Cardiac septum (tissue), 1 donor: ENCODE data around the gene FAM174C. TPM values are rescaled to one million over a fixed set of nuclear protein-coding genes. Genes with fewer than 3 reads are reported as not detected.
"Not testable (repeated sequence)": the region's sequence is repeated elsewhere in the genome, so short reads cannot be mapped to it uniquely, and the experiment has no call there.

ENCODE experiments used
- DNase-seq: peaks from one replicate; pipeline ENCODE4 v3.0.0-alpha.2; 2020; ENCODE audit warnings: low spot score
- intact Hi-C: fragments of 100-400 bp; cut with DNase I; formaldehyde crosslinking; loops from one replicate; pipeline ENCODE4 v1.14.0; 2022
- total RNA-seq: library from RNA; stranded (reverse); fragmentation: NEBNext Ultra II Directional; extraction: Animal tissue kit (Norgen Biotek cat#: 25700); gene quantifications from one replicate; pipeline ENCODE4 v1.2.1, GENCODE V29; 2021
- donor health status: DM: no; HTN: no; CAD: no.

Gene FAM174C
- total RNA-seq, 1 donor from 2014 or later, result 20.0 TPM

GRCh38 chr19:1236576-1236975 is 38.8 kb upstream of the FAM174C start:
- no peak for DNase-seq
- intact Hi-C loops, result no loop called here

- intact Hi-C loops, result no loop called here
- no peak for DNase-seq
Observed at GRCh38 chr19:1237027-1237659, 38.2 kb upstream of the FAM174C start.

DNA sequence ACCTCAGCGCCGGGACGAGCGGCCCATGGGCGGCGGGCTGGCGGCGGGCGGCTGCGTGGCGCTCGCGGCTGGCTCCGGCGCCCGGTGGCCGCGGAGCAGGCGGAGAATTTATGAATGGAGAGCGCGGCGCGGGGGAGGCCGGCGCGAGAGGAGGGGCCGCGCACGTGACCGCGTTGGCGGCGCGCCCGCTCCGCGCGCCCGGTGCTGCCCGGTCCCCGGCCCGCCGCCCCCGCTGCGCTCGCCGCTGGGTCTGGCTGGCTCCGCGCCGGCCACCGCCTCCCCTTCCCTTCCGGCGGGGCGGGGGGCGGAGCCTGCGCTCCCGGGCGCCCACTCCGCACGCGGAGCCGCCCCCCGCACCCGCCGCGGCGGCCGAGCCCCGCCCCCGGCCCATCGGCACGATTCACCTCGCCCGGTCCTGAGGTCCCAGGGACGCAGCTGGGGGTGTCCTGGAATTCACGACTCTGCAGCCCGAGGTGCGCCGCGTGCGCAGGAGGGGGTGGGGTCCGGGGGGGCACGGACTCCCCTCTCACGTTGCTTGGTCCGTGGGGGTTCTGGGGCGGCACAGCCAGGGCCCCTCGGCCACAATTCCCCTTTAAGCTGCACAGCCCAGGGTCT is 37.5 kb upstream of the FAM174C start, which contains the start of gene CBARP:
Gene CBARP (minus strand): TSS at position 252 of the 615 bp plus-strand sequence. CDS start 1,905 bp downstream, outside the sequence.
- intact Hi-C loops, result loop anchor here (2.0 kb wide), 1 partner anchor 17 kb away; no protein-coding TSS in a partner anchor
- no peak for DNase-seq

DNA sequence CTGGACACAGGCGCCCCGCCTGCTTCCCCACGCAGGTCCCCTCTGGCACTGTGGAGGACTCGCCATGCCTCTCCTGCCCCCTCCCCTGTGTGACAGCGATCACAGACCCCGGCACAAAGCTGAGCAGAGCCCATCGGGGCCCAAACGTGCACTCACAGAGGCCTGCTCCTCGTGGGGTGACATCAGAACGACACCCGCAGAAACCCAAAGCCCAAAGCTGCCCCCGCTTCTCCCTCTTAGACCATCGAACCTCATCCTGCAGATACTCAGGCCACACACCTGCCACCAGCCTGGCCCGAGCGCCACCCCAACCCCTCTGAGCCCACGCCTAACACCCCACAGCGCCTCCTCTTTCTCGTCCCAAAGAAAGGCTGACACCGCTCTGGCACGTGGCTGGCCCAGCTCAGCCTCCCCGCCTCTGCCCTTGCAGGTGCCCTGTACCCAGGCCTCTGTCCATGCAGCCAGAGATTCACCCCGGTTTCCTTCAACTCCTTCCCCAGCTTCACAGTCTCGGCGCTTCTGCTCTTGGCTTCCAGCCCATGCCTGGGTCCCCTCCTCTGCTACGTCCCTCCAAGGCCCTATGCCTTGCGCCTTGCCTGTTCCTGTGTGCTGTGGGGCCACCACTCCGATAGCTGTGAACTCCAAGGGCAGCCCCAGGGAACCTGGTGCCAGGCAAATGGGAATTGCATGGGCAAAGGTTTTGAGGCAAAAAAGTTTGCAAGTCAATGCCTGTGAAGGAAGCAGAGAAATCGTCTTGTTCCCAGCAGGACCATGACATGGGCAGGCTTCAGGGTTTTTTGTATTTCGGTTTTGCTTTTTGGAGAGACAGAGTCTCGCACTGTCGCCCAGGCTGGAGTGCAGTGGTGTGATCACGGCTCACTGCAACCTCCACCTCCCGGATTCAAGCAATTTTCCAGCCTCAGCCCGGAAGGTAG is 36.7 kb upstream of the FAM174C start:
- DNase-seq, result no peak
- intact Hi-C loops, result loop anchor here (2.0 kb wide), 1 partner anchor 18 kb away; no protein-coding TSS in a partner anchor

- DNase-seq, result no peak
- intact Hi-C loops, result loop anchor here (2.0 kb wide), 1 partner anchor 19 kb away; no protein-coding TSS in a partner anchor
Observed at GRCh38 chr19:1239420-1239795, 35.9 kb upstream of the FAM174C start.

DNA sequence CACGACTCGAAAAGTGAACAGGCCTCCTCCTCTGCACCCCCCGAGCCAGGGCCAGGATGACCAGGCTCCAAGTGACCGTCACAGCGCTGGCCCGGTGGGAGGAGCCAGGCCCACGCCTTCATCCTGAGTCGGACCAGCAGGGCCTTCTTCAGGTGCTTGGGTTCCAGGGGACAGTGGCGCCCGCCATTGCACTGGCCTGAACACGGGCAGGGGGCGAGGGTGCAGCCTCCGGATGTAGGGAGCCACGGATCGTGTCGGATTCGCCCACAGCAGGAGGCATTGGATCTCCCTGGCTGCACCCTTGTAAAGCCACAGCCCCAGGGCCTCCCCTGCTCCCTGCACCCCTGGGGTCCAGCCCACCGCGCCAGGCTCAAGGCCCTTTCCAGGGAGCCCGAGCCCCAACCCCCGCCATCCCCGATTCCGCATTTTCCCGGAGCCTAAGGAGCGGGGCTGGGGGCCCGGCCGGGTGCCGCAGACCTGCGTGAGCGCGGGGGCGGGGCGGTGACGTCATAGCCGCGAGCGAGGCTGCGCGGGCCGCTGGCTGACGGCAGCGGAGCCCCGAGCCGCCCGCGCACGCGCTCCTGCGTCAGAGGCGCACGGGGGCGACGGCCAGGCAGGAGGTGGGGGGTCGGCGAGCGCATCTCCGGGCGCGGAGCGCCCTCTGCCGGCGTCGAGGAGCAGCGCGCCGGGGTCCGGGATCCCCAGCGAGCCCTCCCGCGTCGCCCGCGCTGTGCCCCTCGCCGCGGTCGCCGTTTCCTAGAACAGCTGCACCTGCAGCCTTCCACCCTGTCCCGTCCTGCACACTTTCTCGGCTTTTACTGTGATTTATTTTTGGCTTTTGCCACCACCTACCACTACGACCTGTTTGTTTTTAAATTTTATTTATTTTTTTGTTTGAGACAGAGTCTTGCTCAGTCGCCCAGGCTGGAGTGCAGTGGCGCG is 35.3 kb upstream of the FAM174C start:
- intact Hi-C loops, result loop anchor here (2.0 to 5.0 kb wide), 2 partner anchors 19 to 313 kb away; partner anchors contain the start of gene ARID3A
- peak; percentile 93 for DNase-seq

- intact Hi-C loops, result loop anchor here (5.0 kb wide), 1 partner anchor 314 kb away; the partner anchor contains the start of gene ARID3A
- no peak for DNase-seq
Observed at GRCh38 chr19:1240925-1241324, 34.4 kb upstream of the FAM174C start.

DNA sequence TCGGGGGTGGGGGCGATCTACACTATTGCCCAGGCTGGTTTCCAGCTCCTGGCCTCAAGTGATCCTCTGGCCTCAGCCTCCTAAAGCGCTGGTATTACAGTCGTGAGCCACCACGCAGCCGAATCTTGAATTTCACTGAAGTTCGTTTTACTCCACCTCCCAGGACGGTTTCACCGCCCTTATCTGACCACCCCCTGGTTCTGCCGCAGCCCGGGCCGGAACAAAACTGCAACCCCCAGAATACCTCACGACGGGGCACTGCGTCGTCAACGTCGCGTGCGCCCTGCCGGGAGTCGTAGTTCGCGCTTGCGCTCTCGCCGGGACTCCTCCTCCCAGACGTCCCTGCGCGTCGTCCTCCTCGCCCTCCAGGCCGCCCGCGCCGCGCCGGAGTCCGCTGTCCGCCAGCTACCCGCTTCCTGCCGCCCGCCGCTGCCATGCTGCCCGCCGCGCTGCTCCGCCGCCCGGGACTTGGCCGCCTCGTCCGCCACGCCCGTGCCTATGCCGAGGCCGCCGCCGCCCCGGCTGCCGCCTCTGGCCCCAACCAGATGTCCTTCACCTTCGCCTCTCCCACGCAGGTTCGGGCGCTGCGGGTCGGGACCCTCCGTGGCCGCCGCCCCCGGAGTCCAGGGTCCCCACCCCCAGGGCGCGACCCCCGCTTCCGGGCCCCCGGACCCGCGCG is 33.8 kb upstream of the FAM174C start, which contains the start of gene ATP5F1D:
Gene ATP5F1D (plus strand): TSS at position 335 of the 679 bp plus-strand sequence. CDS start 100 bp downstream, at position 435.
- intact Hi-C loops, result loop anchor here (5.0 kb wide), 1 partner anchor 314 kb away; the partner anchor contains the start of gene ARID3A
- peak; percentile 98 for DNase-seq

DNA sequence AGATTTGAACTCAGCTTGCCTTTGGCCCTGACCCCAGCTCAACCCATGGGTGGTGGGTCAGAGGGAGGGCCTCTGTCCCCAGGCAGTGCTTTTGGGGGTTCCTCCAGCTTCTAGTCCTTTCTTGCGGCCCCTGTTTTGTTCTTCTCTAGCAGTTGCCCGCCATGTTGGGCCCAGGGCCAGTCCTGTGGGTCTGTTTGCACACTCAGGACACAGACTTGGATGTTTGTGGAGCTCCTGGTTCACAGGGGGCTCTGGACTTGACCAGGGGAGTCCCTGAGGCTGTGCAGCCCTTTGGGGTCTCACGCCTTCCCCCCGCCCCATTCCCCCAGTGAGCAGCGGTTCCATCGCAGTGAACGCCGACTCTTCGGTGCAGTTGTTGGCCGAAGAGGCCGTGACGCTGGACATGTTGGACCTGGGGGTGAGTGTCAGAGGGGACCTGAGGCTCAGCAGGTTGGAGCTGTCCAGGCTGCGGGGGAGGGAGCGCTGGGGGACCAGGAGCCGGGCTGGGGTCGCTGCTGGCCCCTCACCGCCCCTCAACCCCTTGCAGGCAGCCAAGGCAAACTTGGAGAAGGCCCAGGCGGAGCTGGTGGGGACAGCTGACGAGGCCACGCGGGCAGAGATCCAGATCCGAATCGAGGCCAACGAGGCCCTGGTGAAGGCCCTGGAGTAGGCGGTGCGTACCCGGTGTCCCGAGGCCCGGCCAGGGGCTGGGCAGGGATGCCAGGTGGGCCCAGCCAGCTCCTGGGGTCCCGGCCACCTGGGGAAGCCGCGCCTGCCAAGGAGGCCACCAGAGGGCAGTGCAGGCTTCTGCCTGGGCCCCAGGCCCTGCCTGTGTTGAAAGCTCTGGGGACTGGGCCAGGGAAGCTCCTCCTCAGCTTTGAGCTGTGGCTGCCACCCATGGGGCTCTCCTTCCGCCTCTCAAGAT is 31.3 kb upstream of the FAM174C start:
- intact Hi-C loops, result loop anchor here (1.0 to 5.0 kb wide), 2 partner anchors 23 to 317 kb away; partner anchors contain the start of gene ARID3A
- DNase-seq, result peak; percentile 93

GRCh38 chr19:1244693-1245451 is 30.5 kb upstream of the FAM174C start:
- intact Hi-C loops, result loop anchor here (1.0 to 5.0 kb wide), 2 partner anchors 22 to 318 kb away; partner anchors contain the start of gene ARID3A
- peak; percentile 90 for DNase-seq

DNA sequence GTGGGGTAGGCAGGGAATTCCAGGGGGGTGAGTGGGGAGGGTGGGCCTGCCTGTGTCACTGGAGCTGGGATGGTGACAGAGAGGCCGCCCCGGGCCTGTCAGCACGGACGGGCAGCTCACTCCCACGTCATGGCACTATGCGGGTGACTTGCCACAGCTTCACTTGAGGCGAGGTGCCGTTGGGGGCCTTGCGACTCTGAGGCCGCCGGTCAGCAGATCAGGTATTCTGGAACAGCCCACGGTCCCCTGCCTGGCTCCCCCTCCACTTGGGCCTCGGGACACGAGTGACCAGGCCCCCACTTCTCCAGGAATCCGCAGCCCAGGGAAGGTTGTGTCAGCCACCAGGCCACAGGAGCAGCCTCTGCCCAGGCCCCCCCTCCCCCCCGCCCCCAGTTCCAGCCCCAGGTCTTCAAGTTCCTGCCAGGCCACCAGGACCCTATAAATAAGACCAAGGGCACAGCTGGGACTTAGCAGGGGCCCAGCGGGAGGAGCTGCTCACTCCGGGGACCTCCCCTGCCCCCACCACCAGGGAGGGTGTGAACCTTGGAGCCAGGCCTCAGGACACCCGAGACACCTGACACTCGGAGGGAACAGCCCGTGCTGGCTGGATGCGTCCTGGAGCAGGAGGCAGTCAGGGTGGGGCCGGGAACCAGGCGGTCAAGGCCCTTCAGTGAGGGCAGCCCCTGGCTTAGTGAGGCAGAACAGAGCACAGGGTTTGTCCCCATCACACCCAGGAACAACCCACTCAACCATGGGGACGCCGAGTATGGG is 29.7 kb upstream of the FAM174C start:
- DNase-seq, result no peak
- intact Hi-C loops, result no loop called here

GRCh38 chr19:1246265-1247087 is 28.9 kb upstream of the FAM174C start:
- intact Hi-C loops, DNase-seq: not testable (repeated sequence)

DNA sequence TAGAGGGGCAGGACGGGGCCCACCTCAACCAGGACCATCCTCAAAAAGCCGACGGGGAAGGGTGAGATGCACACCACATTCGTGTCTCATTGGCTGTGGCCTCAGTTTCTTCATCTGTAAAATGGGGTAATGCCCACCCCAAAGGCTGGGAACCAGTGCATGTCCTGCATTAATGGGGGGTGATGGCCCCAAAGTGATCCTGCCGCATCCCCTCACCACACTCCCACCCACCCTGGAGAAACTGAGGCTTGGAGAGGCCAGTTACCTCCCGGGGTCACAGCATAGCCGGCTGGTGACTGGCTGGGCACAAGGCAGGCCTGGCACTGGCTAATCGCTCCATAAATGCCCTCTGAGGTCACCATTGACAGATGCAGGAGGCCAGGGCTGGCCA is 27.6 kb upstream of the FAM174C start:
- intact Hi-C loops, result no loop called here

GRCh38 chr19:1248139-1248785 is 27.1 kb upstream of the FAM174C start, which contains the start of gene MIDN:
TSS of gene MIDN (plus strand) at chr19:1248583. CDS start at chr19:1250297, 1,714 bp downstream.
- intact Hi-C loops, result no loop called here
- DNase-seq, result peak; percentile 93

More for the DNA sequence above, 27.6 kb upstream of the FAM174C start:
- no peak for DNase-seq
